Measurements from ENCODE around the gene ITPRIPL1.

The ITPRIPL1 gene

GRCh38 chr2:96320728-96321622, 4.1 kb upstream of the ITPRIPL1 start:
- H3K4me3 ChIP-seq (ENCODE audit: severe bottlenecking), result peak overlapping the region; percentile 32
- TF ChIP-seq CTCF (IDR thresholded peaks at IDR 0.05; ENCODE audit: poor library complexity, severe bottlenecking), result no peak
- ATAC-seq (ENCODE audit: low read depth) (peak; percentile 44), DNase-seq (ENCODE audit: low spot score) (no peak)
- peaks cover 4% of the 10 kb centered on the region for H3K4me1 ChIP-seq (ENCODE audit: insufficient read depth, poor library complexity, severe bottlenecking)
- no peaks in the 10 kb centered on the region for H3K9me3 ChIP-seq (ENCODE audit: severe bottlenecking)
- no peaks in the 10 kb centered on the region for H3K36me3 ChIP-seq (ENCODE audit: low read depth)
- H3K27me3 ChIP-seq (ENCODE audit: insufficient read depth, poor library complexity, severe bottlenecking), result peaks cover 49% of the 10 kb centered on the region
- no peak overlapping the region for H3K27ac ChIP-seq (ENCODE audit: poor library complexity, severe bottlenecking)

DNA sequence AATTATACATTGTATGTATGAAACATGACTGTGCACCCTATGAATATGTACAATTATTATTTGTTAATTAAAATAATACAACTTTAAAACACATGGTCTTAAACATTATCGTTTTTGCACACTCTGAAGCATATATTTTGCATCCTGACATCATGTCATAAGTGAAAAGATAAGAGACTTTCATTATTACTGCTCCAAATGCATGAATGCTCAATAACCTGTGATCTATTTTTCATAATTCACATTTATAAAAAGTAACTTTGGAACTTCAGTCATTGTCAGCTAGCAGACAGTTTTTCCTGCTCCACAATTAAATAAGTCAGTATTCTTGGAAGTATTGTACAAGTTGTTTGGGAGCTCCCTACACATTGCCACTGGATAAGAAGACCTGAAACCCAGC, 1.3 kb upstream of the ITPRIPL1 start:
- TF ChIP-seq CTCF (IDR thresholded peaks at IDR 0.05; ENCODE audit: poor library complexity, severe bottlenecking), result no peak
- Histone ChIP-seq H3K27ac (ENCODE audit: poor library complexity, severe bottlenecking) (no peak overlapping the region), H3K27me3 (ENCODE audit: insufficient read depth, poor library complexity, severe bottlenecking) (peaks cover 49% of the 10 kb centered on the region), H3K4me3 (ENCODE audit: severe bottlenecking) (no peak overlapping the region), H3K4me1 (ENCODE audit: insufficient read depth, poor library complexity, severe bottlenecking) (peaks cover 4% of the 10 kb centered on the region), H3K36me3 (ENCODE audit: low read depth) (no peaks in the 10 kb centered on the region), H3K9me3 (ENCODE audit: severe bottlenecking) (no peaks in the 10 kb centered on the region)
- ATAC-seq (ENCODE audit: low read depth) (no peak), DNase-seq (ENCODE audit: low spot score) (no peak)

- no peak for TF ChIP-seq CTCF (IDR thresholded peaks at IDR 0.05; ENCODE audit: poor library complexity, severe bottlenecking)
- peaks cover 10% of the 10 kb centered on the region for H3K4me1 ChIP-seq (ENCODE audit: insufficient read depth, poor library complexity, severe bottlenecking)
- no peaks in the 10 kb centered on the region for H3K9me3 ChIP-seq (ENCODE audit: severe bottlenecking)
- no peak overlapping the region for H3K27ac ChIP-seq (ENCODE audit: poor library complexity, severe bottlenecking)
- no peaks in the 10 kb centered on the region for H3K36me3 ChIP-seq (ENCODE audit: low read depth)
- no peak for ATAC-seq (ENCODE audit: low read depth)
- DNase-seq (ENCODE audit: low spot score), result no peak
- no peak overlapping the region for H3K4me3 ChIP-seq (ENCODE audit: severe bottlenecking)
- peaks cover 49% of the 10 kb centered on the region for H3K27me3 ChIP-seq (ENCODE audit: insufficient read depth, poor library complexity, severe bottlenecking)
These were observed 436 bp upstream of the ITPRIPL1 start for GRCh38 chr2:96324721-96325040.

DNA sequence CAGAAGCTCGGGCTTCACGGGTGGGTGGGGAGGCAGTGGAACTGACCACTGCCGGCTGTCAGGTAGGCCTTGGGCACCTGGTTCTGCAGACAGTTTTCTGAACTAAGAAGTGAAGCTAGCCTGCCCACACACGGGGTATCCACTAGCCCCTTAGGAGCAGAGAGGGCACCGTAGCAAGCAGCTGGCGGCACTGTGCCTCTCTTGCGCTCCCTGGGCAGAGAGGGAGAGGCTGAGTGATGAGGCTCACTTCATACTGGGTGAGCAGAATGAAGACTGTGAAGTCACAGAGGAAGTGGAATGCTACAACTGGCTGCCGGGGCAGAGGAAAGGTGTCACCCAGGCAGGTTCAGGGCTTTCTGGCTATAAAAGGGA, 753 bp downstream of the ITPRIPL1 start:
- Histone ChIP-seq H3K4me3 (ENCODE audit: severe bottlenecking) (no peak overlapping the region), H3K36me3 (ENCODE audit: low read depth) (no peaks in the 10 kb centered on the region), H3K4me1 (ENCODE audit: insufficient read depth, poor library complexity, severe bottlenecking) (peaks cover 19% of the 10 kb centered on the region), H3K27ac (ENCODE audit: poor library complexity, severe bottlenecking) (no peak overlapping the region), H3K9me3 (ENCODE audit: severe bottlenecking) (no peaks in the 10 kb centered on the region), H3K27me3 (ENCODE audit: insufficient read depth, poor library complexity, severe bottlenecking) (peaks cover 41% of the 10 kb centered on the region)
- DNase-seq (ENCODE audit: low spot score) (no peak), ATAC-seq (ENCODE audit: low read depth) (no peak)
- TF ChIP-seq CTCF (IDR thresholded peaks at IDR 0.05; ENCODE audit: poor library complexity, severe bottlenecking), result no peak

DNA sequence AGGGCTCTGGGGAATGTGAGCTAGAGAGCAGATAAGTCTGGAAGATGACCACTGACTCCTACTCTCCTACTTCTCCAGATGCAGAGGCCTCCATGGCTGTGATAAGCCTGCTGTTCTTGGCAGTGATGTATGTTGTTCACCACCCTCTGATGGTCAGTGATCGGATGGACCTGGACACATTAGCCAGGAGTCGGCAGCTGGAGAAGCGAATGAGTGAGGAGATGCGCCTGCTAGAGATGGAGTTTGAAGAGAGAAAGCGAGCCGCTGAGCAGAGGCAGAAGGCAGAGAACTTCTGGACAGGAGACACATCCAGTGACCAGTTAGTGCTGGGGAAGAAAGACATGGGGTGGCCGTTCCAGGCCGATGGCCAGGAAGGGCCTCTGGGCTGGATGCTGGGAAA, 1.4 kb downstream of the ITPRIPL1 start:
- ATAC-seq (ENCODE audit: low read depth) (no peak), DNase-seq (ENCODE audit: low spot score) (no peak)
- Histone ChIP-seq H3K27ac (ENCODE audit: poor library complexity, severe bottlenecking) (no peak overlapping the region), H3K4me1 (ENCODE audit: insufficient read depth, poor library complexity, severe bottlenecking) (peaks cover 16% of the 10 kb centered on the region), H3K27me3 (ENCODE audit: insufficient read depth, poor library complexity, severe bottlenecking) (peaks cover 34% of the 10 kb centered on the region), H3K9me3 (ENCODE audit: severe bottlenecking) (no peaks in the 10 kb centered on the region), H3K4me3 (ENCODE audit: severe bottlenecking) (no peak overlapping the region), H3K36me3 (ENCODE audit: low read depth) (no peaks in the 10 kb centered on the region)
- no peak for TF ChIP-seq CTCF (IDR thresholded peaks at IDR 0.05; ENCODE audit: poor library complexity, severe bottlenecking)
